Neural crest cell (in vitro differentiated cells): ENCODE results near the gene ACOT13. TPM values are rescaled to one million over a fixed set of nuclear protein-coding genes. Genes with fewer than 3 reads are reported as not detected.
"Not testable (repeated sequence)": the region's sequence is repeated elsewhere in the genome, so short reads cannot be mapped to it uniquely, and the experiment has no call there.

Experiments
- DNase-seq: peaks from one replicate; pipeline ENCODE4 v3.0.0; 2021; ENCODE audit warnings: low read depth, mixed read lengths, low spot score
- H3K27ac Mint-ChIP-seq: one replicate; pipeline ENCODE4 v1.8.0; 2021; ENCODE audit warnings: mild to moderate bottlenecking, mixed read lengths; ENCODE audit not compliant: unreplicated experiment
- H3K27me3 Mint-ChIP-seq: 2 replicates; pipeline ENCODE4 v1.8.0; 2021; ENCODE audit warnings: low read depth, mild to moderate bottlenecking, mixed read lengths
- H3K36me3 Mint-ChIP-seq: 2 replicates; pipeline ENCODE4 v1.8.0; 2021; ENCODE audit warnings: low read depth, mild to moderate bottlenecking, mixed read lengths
- H3K4me1 Mint-ChIP-seq: 2 replicates; pipeline ENCODE4 v1.8.0; 2021; ENCODE audit warnings: mixed read lengths
- H3K4me3 Mint-ChIP-seq: one replicate; pipeline ENCODE4 v1.8.0; 2021; ENCODE audit warnings: mild to moderate bottlenecking, mixed read lengths
- H3K9me3 Mint-ChIP-seq: 2 replicates; pipeline ENCODE4 v1.8.0; 2021; ENCODE audit warnings: mixed read lengths
- CTCF ChIP-seq: fragments of 200-600 bp; sonication (generic); conservative IDR thresholded peaks from 2 replicates; pipeline ENCODE4 v1.5.0; 2021; ENCODE audit warnings: antibody characterized with exemption, mild to moderate bottlenecking
- total RNA-seq: library from RNA; stranded (reverse); gene quantifications from 2 replicates; pipeline ENCODE4 v1.2.1, GENCODE V29; 2021

ACOT13 gene
- total RNA-seq, 1 donor from 2014 or later: 27.4 TPM

GRCh38 chr6:24734166-24734565 is 67.3 kb downstream of the ACOT13 start:
- no peaks in the 10 kb centered on the region for H3K4me1 Mint-ChIP-seq
- peaks cover 14% of the 10 kb centered on the region for H3K9me3 Mint-ChIP-seq
- H3K36me3 Mint-ChIP-seq: peaks cover 9% of the 10 kb centered on the region
- H3K27ac Mint-ChIP-seq: no peak overlapping the region
- H3K4me3 Mint-ChIP-seq: no peak overlapping the region
- DNase-seq: no peak
- no peak for TF ChIP-seq CTCF
- H3K27me3 Mint-ChIP-seq: peaks cover 5% of the 10 kb centered on the region

GRCh38 chr6:24734710-24735109 is 67.8 kb downstream of the ACOT13 start:
- not testable (repeated sequence) for DNase-seq, H3K27ac Mint-ChIP-seq, H3K4me3 Mint-ChIP-seq, H3K36me3 Mint-ChIP-seq, H3K27me3 Mint-ChIP-seq, H3K4me1 Mint-ChIP-seq
- peaks cover 14% of the 10 kb centered on the region for H3K9me3 Mint-ChIP-seq

GRCh38 chr6:24738741-24739140 is 71.9 kb downstream of the ACOT13 start:
- H3K27ac Mint-ChIP-seq: no peak overlapping the region
- DNase-seq: no peak
- H3K4me3 Mint-ChIP-seq: no peak overlapping the region
- no peaks in the 10 kb centered on the region for H3K36me3 Mint-ChIP-seq
- peaks cover 5% of the 10 kb centered on the region for H3K27me3 Mint-ChIP-seq
- no peaks in the 10 kb centered on the region for H3K9me3 Mint-ChIP-seq
- no peaks in the 10 kb centered on the region for H3K4me1 Mint-ChIP-seq
- TF ChIP-seq CTCF: no peak

GRCh38 chr6:24740861-24741260 is 74.0 kb downstream of the ACOT13 start:
- no peaks in the 10 kb centered on the region for H3K9me3 Mint-ChIP-seq
- H3K4me1 Mint-ChIP-seq: no peaks in the 10 kb centered on the region
- H3K36me3 Mint-ChIP-seq: no peaks in the 10 kb centered on the region
- DNase-seq: no peak
- H3K27ac Mint-ChIP-seq: no peak overlapping the region
- no peak for TF ChIP-seq CTCF
- no peak overlapping the region for H3K4me3 Mint-ChIP-seq
- no peaks in the 10 kb centered on the region for H3K27me3 Mint-ChIP-seq

GRCh38 chr6:24742216-24742738 is 75.4 kb downstream of the ACOT13 start:
- no peak for TF ChIP-seq CTCF
- H3K4me1 Mint-ChIP-seq: no peaks in the 10 kb centered on the region
- no peak overlapping the region for H3K27ac Mint-ChIP-seq
- no peaks in the 10 kb centered on the region for H3K36me3 Mint-ChIP-seq
- no peaks in the 10 kb centered on the region for H3K9me3 Mint-ChIP-seq
- no peak overlapping the region for H3K4me3 Mint-ChIP-seq
- H3K27me3 Mint-ChIP-seq: no peaks in the 10 kb centered on the region
- DNase-seq: no peak

GRCh38 chr6:24743265-24743943 is 76.5 kb downstream of the ACOT13 start:
- TF ChIP-seq CTCF: no peak
- Mint-ChIP-seq H3K9me3 (no peaks in the 10 kb centered on the region), H3K4me3 (no peak overlapping the region), H3K4me1 (no peaks in the 10 kb centered on the region), H3K27me3 (no peaks in the 10 kb centered on the region), H3K27ac (no peak overlapping the region), H3K36me3 (no peaks in the 10 kb centered on the region)
- DNase-seq: no peak
